Large intestine (tissue), 3 donors: Measurements from ENCODE around the gene OIP5. TPM values are rescaled to one million over a fixed set of nuclear protein-coding genes. Genes with fewer than 3 reads are reported as not detected.
"Not testable (repeated sequence)": the region's sequence is repeated elsewhere in the genome, so short reads cannot be mapped to it uniquely, and the experiment has no call there.

Source experiments
- DNase-seq, 2 donors: peaks; one replicate each; pipeline versions ENCODE4 v3.0.0 to v3.0.0-alpha.2; 2013
- H3K27ac ChIP-seq: one replicate; pipeline ENCODE4 v1.5.1; 2013; ENCODE audit warnings: low read length
- H3K27me3 ChIP-seq: 2 replicates; pipeline ENCODE4 v1.6.1; 2013; ENCODE audit warnings: low read length; ENCODE audit not compliant: control insufficient read depth, insufficient read depth
- H3K36me3 ChIP-seq: 2 replicates; pipeline ENCODE4 v1.6.1; 2013; ENCODE audit warnings: low read length; ENCODE audit not compliant: control insufficient read depth, insufficient read depth
- H3K4me1 ChIP-seq: one replicate; pipeline ENCODE4 v1.6.1; 2013; ENCODE audit warnings: low read length; ENCODE audit not compliant: control insufficient read depth, insufficient read depth
- H3K4me3 ChIP-seq: one replicate; pipeline ENCODE4 v1.5.1; 2013; ENCODE audit warnings: low read length
- H3K9me3 ChIP-seq: one replicate; pipeline ENCODE4 v1.6.1; 2013; ENCODE audit warnings: mild to moderate bottlenecking, low read depth, low read length, moderate library complexity; ENCODE audit not compliant: control insufficient read depth
- WGBS: methylation state at CpG from one replicate; pipeline ENCODE4 v1.1.5; 2013; ENCODE audit warnings: low lambda C conversion rate; ENCODE audit not compliant: insufficient coverage; 5-methylcytosine and 5-hydroxymethylcytosine counted together
- polyA plus RNA-seq: library from polyadenylated mRNA; unstranded; fragments of 120-200 nt; gene quantifications from one replicate; pipeline ENCODE4 v1.2.1, GENCODE V29; 2013

OIP5 gene
- polyA plus RNA-seq, 1 donor, result 6.0 TPM

DNA sequence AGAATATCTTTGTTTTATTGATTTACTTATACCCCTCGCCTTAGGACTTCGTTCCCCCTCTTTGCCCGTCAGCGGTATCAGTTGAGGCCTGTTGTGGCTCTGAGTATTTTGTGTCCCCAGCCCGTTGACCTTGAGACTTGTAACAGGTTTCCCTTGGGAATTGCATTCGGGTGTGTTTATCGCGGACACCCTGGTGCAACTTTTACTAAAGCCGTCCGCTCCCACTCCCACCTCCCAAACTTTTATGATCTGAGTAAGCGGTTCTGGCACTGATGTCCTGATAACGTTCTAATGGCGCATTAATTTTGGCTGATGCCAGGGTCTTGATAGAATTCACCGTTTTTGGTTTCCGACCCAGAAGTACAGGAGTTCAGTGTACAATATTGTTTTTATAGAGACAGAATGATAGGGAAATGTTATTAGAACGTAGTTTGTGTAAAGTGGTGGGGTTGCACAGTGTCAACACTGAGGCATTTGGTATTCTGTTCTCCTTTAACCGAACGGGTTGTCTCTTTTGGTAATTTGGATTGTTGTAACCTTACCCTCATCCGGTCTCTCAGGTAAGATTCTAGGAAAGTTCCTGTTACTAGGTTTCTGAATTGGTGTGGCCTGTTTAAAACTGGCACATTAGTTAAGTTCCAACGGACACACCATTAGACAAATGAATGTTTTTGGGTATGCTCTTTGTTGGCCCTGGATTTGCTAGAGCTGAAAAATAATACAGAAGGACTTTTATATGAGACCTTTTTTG is 47.8 kb downstream of the OIP5 start:
- H3K27me3 ChIP-seq, result no peaks in the 10 kb centered on the region
- no peaks in the 10 kb centered on the region for H3K9me3 ChIP-seq
- H3K4me3 ChIP-seq, result peak overlapping the region; percentile 83
- peaks cover 42% of the 10 kb centered on the region for H3K36me3 ChIP-seq
- WGBS, result no CpG with 5 or more reads among the region's 20 CpGs
- H3K4me1 ChIP-seq, result peaks cover 7% of the 10 kb centered on the region
- H3K27ac ChIP-seq, result peak overlapping the region; percentile 93
- DNase-seq, result peak in 1 of 2 donors; percentile 19

DNA sequence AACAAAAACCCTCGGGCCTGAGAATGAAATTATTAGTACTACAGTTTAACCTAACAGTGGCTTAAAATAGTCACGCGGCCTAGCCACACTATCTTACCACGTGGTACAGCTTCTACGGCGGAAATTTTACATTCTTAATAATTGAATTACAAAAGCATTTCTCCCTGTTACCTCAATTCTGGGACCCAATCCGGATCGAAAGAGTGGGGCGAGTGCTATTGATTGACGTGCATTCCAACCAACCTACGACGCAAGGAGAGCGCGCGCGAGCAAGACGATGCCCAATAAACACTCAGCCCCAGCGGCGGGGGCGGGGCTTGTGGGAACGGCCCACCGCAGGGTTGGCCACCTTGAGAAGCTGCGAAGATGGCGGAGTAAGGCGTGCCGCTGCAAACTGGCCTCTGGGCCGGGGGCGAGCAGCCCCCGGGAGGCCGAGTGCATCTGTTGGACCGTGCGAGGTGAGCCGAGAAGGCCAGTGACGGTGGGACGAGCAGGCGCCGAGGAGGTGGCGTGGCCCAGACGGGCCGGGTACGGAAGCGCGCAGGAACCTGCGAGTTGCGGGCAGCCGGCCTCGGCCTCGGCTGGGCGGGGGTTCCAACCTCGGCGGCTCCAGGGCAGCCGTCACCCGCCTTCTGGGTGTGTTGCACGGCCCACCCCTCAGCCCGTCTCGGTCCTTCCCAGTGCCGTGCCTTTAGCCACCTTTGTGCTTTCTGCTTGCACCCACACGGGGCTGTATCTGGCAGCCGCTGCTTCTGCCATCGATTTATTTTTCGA is 48.6 kb downstream of the OIP5 start:
- no peaks in the 10 kb centered on the region for H3K27me3 ChIP-seq
- H3K4me3 ChIP-seq, result peak overlapping the region; percentile 83
- H3K9me3 ChIP-seq, result no peaks in the 10 kb centered on the region
- peak; percentile 98 to 99 for DNase-seq
- peaks cover 42% of the 10 kb centered on the region for H3K36me3 ChIP-seq
- 0% methylated on average over 3 of the region's 61 CpGs for WGBS
- H3K4me1 ChIP-seq, result peaks cover 13% of the 10 kb centered on the region
- peak overlapping the region; percentile 93 for H3K27ac ChIP-seq

- Histone ChIP-seq H3K27ac (peak overlapping the region; percentile 93), H3K4me1 (peaks cover 13% of the 10 kb centered on the region), H3K4me3 (peak overlapping the region; percentile 83), H3K36me3 (peaks cover 36% of the 10 kb centered on the region)
- not testable (repeated sequence) for H3K9me3 ChIP-seq, H3K27me3 ChIP-seq
- no CpG with 5 or more reads among the region's 19 CpGs for WGBS
- peak in 1 of 2 donors; percentile 21 for DNase-seq
Observed at GRCh38 chr15:41282980-41283652, 49.3 kb downstream of the OIP5 start.

DNA sequence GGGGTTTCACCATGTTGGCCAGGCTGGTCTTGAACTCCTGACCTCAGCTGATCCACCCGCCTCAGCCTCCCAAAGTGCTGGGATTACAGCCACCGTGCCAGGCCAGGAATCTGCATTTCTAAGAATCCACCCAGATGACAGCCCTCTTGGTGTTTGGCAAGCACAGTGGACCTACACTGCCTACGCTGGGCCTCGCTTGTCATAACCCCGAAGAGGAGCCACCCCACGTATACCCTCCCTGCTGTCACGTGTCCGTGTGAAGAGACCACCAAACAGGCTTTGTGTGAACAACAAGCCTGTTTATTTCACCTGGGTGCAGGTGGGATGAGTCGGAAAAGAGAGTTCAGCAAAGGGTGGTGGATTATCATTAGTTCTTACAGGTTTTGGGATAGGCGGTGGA is 50.0 kb downstream of the OIP5 start:
- peaks cover 13% of the 10 kb centered on the region for H3K4me1 ChIP-seq

DNA sequence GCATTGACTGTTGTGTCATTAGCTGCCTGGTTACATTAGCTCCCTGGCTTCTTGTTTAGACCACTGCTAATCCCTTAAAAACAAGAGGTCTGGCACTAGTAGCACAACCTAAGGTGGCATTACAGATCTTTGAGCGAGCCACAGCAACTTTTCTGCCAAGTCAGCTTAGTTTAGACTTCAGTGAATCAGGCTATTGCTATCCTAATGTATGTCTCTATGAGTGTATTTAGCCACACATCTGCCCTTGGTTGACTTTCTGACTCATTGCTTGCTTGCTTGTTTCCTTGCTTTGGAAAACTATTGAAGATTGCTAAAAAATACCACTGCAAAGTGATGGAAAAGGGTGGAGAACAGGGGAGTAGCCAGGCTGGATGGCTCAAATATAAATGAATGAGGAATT is 51.2 kb downstream of the OIP5 start:
- no peaks in the 10 kb centered on the region for H3K27me3 ChIP-seq
- no CpG with 5 or more reads among the region's 1 CpG for WGBS
- H3K4me1 ChIP-seq, result peaks cover 13% of the 10 kb centered on the region
- no peak overlapping the region for H3K4me3 ChIP-seq
- H3K9me3 ChIP-seq, result no peaks in the 10 kb centered on the region
- H3K36me3 ChIP-seq, result peaks cover 28% of the 10 kb centered on the region
- H3K27ac ChIP-seq, result no peak overlapping the region
- no peak for DNase-seq

More for the DNA sequence above, 50.0 kb downstream of the OIP5 start:
- H3K9me3 ChIP-seq, H3K27ac ChIP-seq, DNase-seq, H3K27me3 ChIP-seq, H3K4me3 ChIP-seq: not testable (repeated sequence)
- no CpG with 5 or more reads among the region's 10 CpGs for WGBS
- H3K36me3 ChIP-seq, result peaks cover 30% of the 10 kb centered on the region

- H3K36me3 ChIP-seq, result peaks cover 28% of the 10 kb centered on the region
- H3K4me1 ChIP-seq, result peaks cover 11% of the 10 kb centered on the region
- no peak overlapping the region for H3K27ac ChIP-seq
- no CpG with 5 or more reads among the region's 1 CpG for WGBS
- DNase-seq, result no peak
- H3K4me3 ChIP-seq, result no peak overlapping the region
- H3K27me3 ChIP-seq, result no peaks in the 10 kb centered on the region
- no peaks in the 10 kb centered on the region for H3K9me3 ChIP-seq
Observed at GRCh38 chr15:41279535-41280283, 52.7 kb downstream of the OIP5 start.

DNA sequence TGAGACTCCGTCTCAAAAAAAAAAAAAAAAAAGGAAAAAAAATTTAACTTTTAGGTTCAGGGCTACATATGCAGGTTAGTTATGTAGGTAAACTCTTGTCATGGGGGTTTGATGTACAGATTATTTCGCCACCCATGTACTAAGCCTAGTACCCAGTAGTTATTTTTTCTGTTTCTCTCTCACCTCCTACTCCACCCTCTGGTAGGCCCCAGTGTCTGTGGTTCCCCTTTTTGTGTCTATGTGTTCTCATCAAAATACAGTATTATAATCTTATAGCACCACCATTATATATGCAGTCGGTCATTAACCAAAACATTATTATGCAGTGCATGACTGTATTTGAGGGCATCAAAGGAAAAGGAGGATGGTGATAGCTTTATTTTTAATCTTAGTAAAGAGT is 54.1 kb downstream of the OIP5 start:
- no peak overlapping the region for H3K4me3 ChIP-seq
- peaks cover 11% of the 10 kb centered on the region for H3K4me1 ChIP-seq
- no peaks in the 10 kb centered on the region for H3K9me3 ChIP-seq
- no peaks in the 10 kb centered on the region for H3K27me3 ChIP-seq
- no peak overlapping the region for H3K27ac ChIP-seq
- H3K36me3 ChIP-seq, result peaks cover 36% of the 10 kb centered on the region
- no peak for DNase-seq
- WGBS, result 100% methylated on average over 1 of the region's 3 CpGs

DNA sequence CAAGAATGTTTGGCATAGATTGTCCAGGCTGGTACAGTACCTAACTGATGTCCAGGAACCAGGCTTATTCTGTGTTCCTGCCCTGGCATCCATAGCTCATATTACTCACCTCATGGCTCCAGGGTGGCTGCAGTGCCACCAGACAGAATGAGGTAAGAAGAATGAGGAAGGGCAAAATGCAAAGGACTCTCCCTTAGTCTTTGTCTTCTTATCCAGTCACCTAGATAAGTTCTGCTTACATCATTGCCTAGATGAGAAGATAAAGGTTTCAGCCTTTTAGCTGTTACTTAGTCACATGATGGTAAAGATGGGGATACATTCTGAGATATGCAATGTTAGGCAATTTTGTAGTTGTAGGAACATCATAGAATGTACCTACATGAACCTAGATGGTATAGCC is 55.6 kb downstream of the OIP5 start:
- H3K4me1 ChIP-seq, result peaks cover 6% of the 10 kb centered on the region
- no peak overlapping the region for H3K27ac ChIP-seq
- H3K36me3 ChIP-seq, result peaks cover 42% of the 10 kb centered on the region
- no peak overlapping the region for H3K4me3 ChIP-seq
- DNase-seq, result no peak
- no peaks in the 10 kb centered on the region for H3K9me3 ChIP-seq
- H3K27me3 ChIP-seq, result no peaks in the 10 kb centered on the region

GRCh38 chr15:41269887-41270286 is 62.5 kb downstream of the OIP5 start:
- H3K36me3 ChIP-seq, result peaks cover 42% of the 10 kb centered on the region
- no peaks in the 10 kb centered on the region for H3K9me3 ChIP-seq
- no peak overlapping the region for H3K27ac ChIP-seq
- WGBS, result 100% methylated on average over 2 of the region's 2 CpGs
- no peak for DNase-seq
- H3K4me3 ChIP-seq, result no peak overlapping the region
- H3K4me1 ChIP-seq, result no peaks in the 10 kb centered on the region
- no peaks in the 10 kb centered on the region for H3K27me3 ChIP-seq

GRCh38 chr15:41263891-41264351 is 68.5 kb downstream of the OIP5 start:
- WGBS, result 52% methylated on average over 3 of the region's 6 CpGs
- Histone ChIP-seq H3K27ac (no peak overlapping the region), H3K9me3 (no peaks in the 10 kb centered on the region), H3K4me3 (no peak overlapping the region), H3K4me1 (peaks cover 19% of the 10 kb centered on the region), H3K36me3 (peaks cover 24% of the 10 kb centered on the region), H3K27me3 (no peaks in the 10 kb centered on the region)
- peak in 1 of 2 donors; percentile 14 for DNase-seq
